Upper lobe of right lung (tissue), 1 donor: ENCODE measurements around the gene FHL1. TPM values are rescaled to one million over a fixed set of nuclear protein-coding genes. Genes with fewer than 3 reads are reported as not detected.

Source experiments
- ATAC-seq: fragments of 200-7000 bp; cut with Tn5 transposase; one replicate; pipeline ENCODE4 v1.9.1; 2020; ENCODE audit warnings: mild to moderate bottlenecking, moderate library complexity
- DNase-seq: peaks from one replicate; pipeline ENCODE4 v3.0.0-alpha.2; 2020
- H3K27ac ChIP-seq: fragments of 200-600 bp; one replicate; pipeline ENCODE4 v1.8.0; 2022
- H3K27me3 ChIP-seq: fragments of 200-600 bp; one replicate; pipeline ENCODE4 v1.8.0; 2022; ENCODE audit warnings: mild to moderate bottlenecking
- H3K36me3 ChIP-seq: fragments of 200-600 bp; one replicate; pipeline ENCODE4 v1.8.0; 2022
- H3K4me1 ChIP-seq: fragments of 200-600 bp; one replicate; pipeline ENCODE4 v1.8.0; 2022
- H3K4me3 ChIP-seq: fragments of 200-600 bp; one replicate; pipeline ENCODE4 v1.8.0; 2022; ENCODE audit warnings: mild to moderate bottlenecking
- H3K9me3 ChIP-seq: fragments of 200-600 bp; one replicate; pipeline ENCODE4 v1.8.0; 2022
- intact Hi-C: fragments of 100-400 bp; cut with DNase I; formaldehyde crosslinking; loops from one replicate; pipeline ENCODE4 v1.11.0; 2022
- total RNA-seq: library from RNA; stranded (reverse); fragmentation: NEBNext Ultra II Directional; extraction: Animal tissue kit (Norgen Biotek cat#: 25700); gene quantifications from one replicate; pipeline ENCODE4 v1.2.1, GENCODE V29; 2021
- TF ChIP-seq, protein P1 (sequence below): fragments of 200-600 bp; IDR thresholded peaks from one replicate; pipeline ENCODE4 v1.8.0; 2022; ENCODE audit warnings: antibody characterized with exemption
- donor health status: DM: no; HTN: yes; CAD: no; lungs with severe emphysema.

FHL1 gene
- total RNA-seq, 1 donor from 2014 or later, result 328 TPM

DNA sequence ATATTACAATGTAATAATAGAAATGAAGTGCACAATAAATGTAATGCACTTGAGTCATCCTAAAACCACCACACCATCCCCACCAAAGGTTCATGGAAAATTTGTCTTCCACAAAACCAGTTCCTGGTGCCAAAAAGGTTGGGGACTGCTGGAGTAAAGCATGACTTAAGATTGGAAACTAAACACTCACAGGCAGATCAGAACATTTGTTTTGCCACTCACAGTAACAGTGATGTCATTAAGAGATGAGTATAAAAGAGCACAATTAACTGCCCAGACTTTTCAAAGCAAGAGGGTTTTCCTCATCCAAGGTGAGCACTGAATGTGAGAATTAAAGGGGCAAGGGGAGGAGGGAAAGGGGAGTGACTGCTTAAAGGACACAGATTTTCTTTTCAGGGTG, 68.2 kb downstream of the FHL1 start:
- intact Hi-C loops, result no loop called here
- ATAC-seq, result no peak
- Histone ChIP-seq H3K27ac (no peak overlapping the region), H3K4me3 (no peak overlapping the region), H3K9me3 (no peaks in the 10 kb centered on the region), H3K4me1 (no peaks in the 10 kb centered on the region), H3K27me3 (no peaks in the 10 kb centered on the region), H3K36me3 (peaks cover 6% of the 10 kb centered on the region)
- no peak for DNase-seq
- TF ChIP-seq, protein P1, sequence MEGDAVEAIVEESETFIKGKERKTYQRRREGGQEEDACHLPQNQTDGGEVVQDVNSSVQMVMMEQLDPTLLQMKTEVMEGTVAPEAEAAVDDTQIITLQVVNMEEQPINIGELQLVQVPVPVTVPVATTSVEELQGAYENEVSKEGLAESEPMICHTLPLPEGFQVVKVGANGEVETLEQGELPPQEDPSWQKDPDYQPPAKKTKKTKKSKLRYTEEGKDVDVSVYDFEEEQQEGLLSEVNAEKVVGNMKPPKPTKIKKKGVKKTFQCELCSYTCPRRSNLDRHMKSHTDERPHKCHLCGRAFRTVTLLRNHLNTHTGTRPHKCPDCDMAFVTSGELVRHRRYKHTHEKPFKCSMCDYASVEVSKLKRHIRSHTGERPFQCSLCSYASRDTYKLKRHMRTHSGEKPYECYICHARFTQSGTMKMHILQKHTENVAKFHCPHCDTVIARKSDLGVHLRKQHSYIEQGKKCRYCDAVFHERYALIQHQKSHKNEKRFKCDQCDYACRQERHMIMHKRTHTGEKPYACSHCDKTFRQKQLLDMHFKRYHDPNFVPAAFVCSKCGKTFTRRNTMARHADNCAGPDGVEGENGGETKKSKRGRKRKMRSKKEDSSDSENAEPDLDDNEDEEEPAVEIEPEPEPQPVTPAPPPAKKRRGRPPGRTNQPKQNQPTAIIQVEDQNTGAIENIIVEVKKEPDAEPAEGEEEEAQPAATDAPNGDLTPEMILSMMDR, result no peak

DNA sequence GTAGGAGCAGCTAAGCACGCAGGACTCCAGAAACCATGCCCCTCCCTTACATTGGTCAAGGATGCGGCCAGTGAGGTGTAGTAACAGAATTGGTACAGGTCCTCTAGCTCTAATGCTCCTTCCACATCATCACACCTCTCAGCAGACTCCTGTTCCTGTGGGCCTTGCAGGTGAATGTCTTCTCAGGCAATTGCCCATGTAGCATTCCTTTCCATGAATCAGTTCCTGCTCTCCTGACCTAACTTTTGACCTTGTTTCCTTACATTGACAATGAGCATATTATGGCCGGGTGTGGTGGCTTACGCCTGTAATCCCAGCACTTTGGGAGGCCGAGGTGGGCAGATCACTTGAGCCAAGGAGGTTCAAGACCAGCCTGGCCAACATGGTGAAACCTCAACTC, 72.6 kb downstream of the FHL1 start:
- no peak for ATAC-seq
- Histone ChIP-seq H3K4me1 (no peaks in the 10 kb centered on the region), H3K36me3 (peaks cover 20% of the 10 kb centered on the region), H3K9me3 (no peaks in the 10 kb centered on the region), H3K27me3 (no peaks in the 10 kb centered on the region), H3K27ac (no peak overlapping the region), H3K4me3 (no peak overlapping the region)
- no peak for DNase-seq
- TF ChIP-seq, protein P1, result no peak
- intact Hi-C loops, result no loop called here

DNA sequence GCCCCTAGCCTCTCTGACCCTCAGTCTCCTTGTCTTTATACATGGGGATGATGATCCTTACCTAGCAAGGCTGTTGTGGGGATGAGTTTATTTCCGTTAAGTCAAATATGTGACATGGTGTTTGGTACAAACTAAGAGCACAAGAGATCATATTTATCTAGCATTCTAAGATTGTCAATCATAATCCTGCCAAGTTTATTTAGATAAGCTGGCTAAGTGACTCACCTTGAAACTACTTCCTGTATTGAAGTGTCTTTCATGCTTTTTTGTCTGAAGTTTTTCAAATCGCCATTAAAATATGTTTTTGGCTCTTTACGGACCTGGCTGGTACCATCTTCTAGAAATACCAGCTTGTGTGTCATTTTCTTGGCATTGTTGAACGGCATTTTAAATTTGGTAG, 73.2 kb downstream of the FHL1 start:
- H3K36me3 ChIP-seq, result peaks cover 20% of the 10 kb centered on the region
- intact Hi-C loops, result no loop called here
- no peak overlapping the region for H3K4me3 ChIP-seq
- H3K4me1 ChIP-seq, result no peaks in the 10 kb centered on the region
- no peak for DNase-seq
- ATAC-seq, result no peak
- H3K27ac ChIP-seq, result no peak overlapping the region
- TF ChIP-seq, protein P1, result no peak
- H3K27me3 ChIP-seq, result no peaks in the 10 kb centered on the region
- H3K9me3 ChIP-seq, result no peaks in the 10 kb centered on the region

DNA sequence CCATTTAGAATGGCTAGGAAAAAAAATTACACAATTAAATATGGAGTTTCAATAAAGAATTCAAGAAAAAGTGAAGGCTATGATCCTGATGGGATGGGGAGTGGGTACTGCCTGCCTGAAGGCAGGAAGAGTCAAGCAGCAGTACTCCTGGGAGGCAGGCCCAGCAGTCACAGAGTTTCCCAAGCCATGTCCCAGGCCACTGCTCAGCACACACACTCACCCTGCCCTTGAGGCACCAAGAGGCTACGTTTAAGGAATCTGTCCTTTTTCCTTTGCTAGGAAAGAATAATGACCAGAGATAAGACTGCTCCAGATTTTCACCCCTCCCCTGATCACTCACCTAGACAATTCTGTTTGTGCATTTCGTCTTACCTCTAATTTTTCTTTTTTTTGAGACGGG, 73.6 kb downstream of the FHL1 start:
- TF ChIP-seq, protein P1, result no peak
- no peak for ATAC-seq
- intact Hi-C loops, result no loop called here
- Histone ChIP-seq H3K9me3 (no peaks in the 10 kb centered on the region), H3K27ac (no peak overlapping the region), H3K4me3 (no peak overlapping the region), H3K36me3 (peaks cover 20% of the 10 kb centered on the region), H3K4me1 (no peaks in the 10 kb centered on the region), H3K27me3 (no peaks in the 10 kb centered on the region)
- DNase-seq, result no peak

DNA sequence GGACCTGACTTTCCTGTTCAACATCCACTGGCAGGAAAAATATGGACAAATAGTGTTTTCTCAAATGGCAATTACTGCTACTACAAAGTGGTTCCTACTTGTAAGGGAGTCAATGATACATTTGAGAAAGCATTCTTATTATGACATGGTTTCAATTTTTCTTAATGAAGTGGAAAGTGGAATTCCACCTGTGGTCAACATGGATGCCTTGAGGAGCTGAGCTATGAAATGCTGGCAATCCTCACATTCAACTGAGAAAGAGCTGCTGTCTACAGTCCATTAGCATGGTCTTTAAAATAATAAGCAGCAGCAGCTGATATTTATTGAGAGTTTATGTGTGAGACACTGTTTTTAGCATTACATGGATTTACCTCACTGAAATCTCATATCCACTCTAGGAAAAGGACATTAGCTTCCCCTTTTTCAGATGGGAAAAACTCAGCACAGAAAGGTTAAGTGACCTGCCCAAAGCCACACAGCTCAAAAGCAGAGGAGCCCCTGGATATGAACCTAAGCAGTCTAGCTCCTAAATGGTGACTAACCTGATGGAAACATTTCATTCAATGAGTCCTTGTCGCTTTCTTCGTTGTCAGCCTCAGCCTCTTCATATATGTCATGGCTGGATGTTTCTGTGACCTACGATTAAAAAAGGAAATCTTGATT, 74.6 kb downstream of the FHL1 start:
- Histone ChIP-seq H3K27me3 (no peaks in the 10 kb centered on the region), H3K36me3 (peaks cover 20% of the 10 kb centered on the region), H3K9me3 (no peaks in the 10 kb centered on the region), H3K4me3 (no peak overlapping the region), H3K4me1 (no peaks in the 10 kb centered on the region), H3K27ac (no peak overlapping the region)
- no peak for DNase-seq
- intact Hi-C loops, result no loop called here
- ATAC-seq, result no peak
- TF ChIP-seq, protein P1, result no peak

DNA sequence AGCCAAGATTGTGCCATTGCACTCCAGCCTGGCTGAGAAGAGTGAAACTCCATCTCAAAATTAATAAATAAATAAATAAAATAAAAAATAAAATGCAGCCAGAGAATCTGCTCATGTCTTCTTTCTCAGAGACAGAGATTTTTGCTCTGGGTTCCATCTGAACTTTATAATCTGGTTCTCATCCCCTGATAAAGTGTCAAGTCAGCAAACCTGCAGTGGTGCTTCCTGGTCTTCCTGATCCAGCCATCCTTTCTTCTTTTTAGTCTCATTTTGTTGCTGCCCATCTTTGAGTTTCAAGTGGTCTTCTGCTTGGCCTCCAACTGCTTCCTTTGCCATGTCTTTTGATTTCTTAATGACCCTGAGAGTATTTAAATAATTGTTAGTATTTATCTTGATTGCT, 79.7 kb downstream of the FHL1 start:
- TF ChIP-seq, protein P1, result no peak
- Histone ChIP-seq H3K27ac (no peak overlapping the region), H3K9me3 (no peaks in the 10 kb centered on the region), H3K27me3 (no peaks in the 10 kb centered on the region), H3K36me3 (peaks cover 1% of the 10 kb centered on the region), H3K4me1 (no peaks in the 10 kb centered on the region), H3K4me3 (no peak overlapping the region)
- ATAC-seq, result no peak
- no peak for DNase-seq
- intact Hi-C loops, result no loop called here
